Natural killer cell (primary cell): ENCODE data around the gene ZDHHC16. TPM values are rescaled to one million over a fixed set of nuclear protein-coding genes. Genes with fewer than 3 reads are reported as not detected.

Experiments
- ATAC-seq, 3 donors: fragments of 150-1000 bp in 2 of 3; fragments of 200-7000 bp in 1 of 3; cut with Tn5 transposase; 1 replicate in 1 of 3; 2 replicates in 2 of 3; pipeline ENCODE4 v1.10.0; 2021; ENCODE audit warnings: mild to moderate bottlenecking in 2 of 3, moderate library complexity in 2 of 3
- DNase-seq, 2 donors: peaks; one replicate each; pipeline versions ENCODE4 v3.0.0 to v3.0.0-alpha.2; 2013 to 2021; ENCODE audit warnings: mixed read lengths in 1 of 2
- H3K27ac ChIP-seq: one replicate; pipeline ENCODE4 v1.5.1; 2013; ENCODE audit warnings: mild to moderate bottlenecking, low read length
- H3K27me3 ChIP-seq: one replicate; pipeline ENCODE4 v1.6.1; 2013; ENCODE audit warnings: low read length; ENCODE audit not compliant: control insufficient read depth, insufficient read depth
- H3K36me3 ChIP-seq: one replicate; pipeline ENCODE4 v1.6.1; 2013; ENCODE audit warnings: low read length; ENCODE audit not compliant: control insufficient read depth, insufficient read depth
- H3K4me1 ChIP-seq: one replicate; pipeline ENCODE4 v1.6.1; 2013; ENCODE audit warnings: low read length; ENCODE audit not compliant: control insufficient read depth, insufficient read depth
- H3K4me3 ChIP-seq: one replicate; pipeline ENCODE4 v1.5.1; 2013; ENCODE audit warnings: low read length
- H3K9me3 ChIP-seq: one replicate; pipeline ENCODE4 v1.6.1; 2013; ENCODE audit warnings: low read length; ENCODE audit not compliant: control insufficient read depth, insufficient read depth
- H3K27ac Mint-ChIP-seq, 2 donors: one replicate each; pipeline ENCODE4 v1.8.0; 2022; ENCODE audit warnings: mild to moderate bottlenecking in 2 of 2, mixed read lengths in 2 of 2, moderate library complexity in 1 of 2
- H3K27me3 Mint-ChIP-seq, 2 donors: one replicate each; pipeline ENCODE4 v1.8.0; 2022; ENCODE audit warnings: low read depth in 2 of 2, mixed read lengths in 2 of 2
- H3K36me3 Mint-ChIP-seq: one replicate; pipeline ENCODE4 v1.8.0; 2022; ENCODE audit warnings: mixed read lengths
- H3K4me1 Mint-ChIP-seq, 2 donors: one replicate each; pipeline ENCODE4 v1.8.0; 2022; ENCODE audit warnings: mixed read lengths in 2 of 2
- H3K4me3 Mint-ChIP-seq: one replicate; pipeline ENCODE4 v1.8.0; 2022; ENCODE audit warnings: mild to moderate bottlenecking, moderate library complexity, mixed read lengths
- H3K9me3 Mint-ChIP-seq, 2 donors: one replicate each; pipeline ENCODE4 v1.8.0; 2022; ENCODE audit warnings: mixed read lengths in 2 of 2
- CTCF ChIP-seq: fragments of 200-600 bp; IDR thresholded peaks from one replicate; pipeline ENCODE4 v1.8.0; 2022; ENCODE audit warnings: antibody characterized with exemption
- WGBS: methylation state at CpG from one replicate; pipeline ENCODE4 v1.1.7; 2013; ENCODE audit warnings: missing lambda C conversion rate; ENCODE audit not compliant: insufficient coverage; 5-methylcytosine and 5-hydroxymethylcytosine counted together
- intact Hi-C: fragments of 100-400 bp; cut with micrococcal nuclease; formaldehyde crosslinking; loops from one replicate; pipeline ENCODE4 v1.14.2; 2022
- total RNA-seq, 4 donors: library from RNA; stranded (reverse); fragments of 120-200 nt in 1 of 4; gene quantifications; one replicate each; pipeline versions ENCODE4 v1.2.3 to v1.2.4, GENCODE V29; 2013 to 2022

The ZDHHC16 gene
- total RNA-seq, 3 donors from 2014 or later (not counting 1 experiment from before 2014, with no cell fraction given): 11.3 to 18.7 (median 12.7) TPM

GRCh38 chr10:97498841-97499560, 53.0 kb downstream of the ZDHHC16 start, which contains the start of gene UBTD1:
Gene UBTD1, plus strand, starts transcription at chr10:97498924. Its CDS starts 280 bp downstream, at chr10:97499204.
- no peaks in the 10 kb centered on the region for H3K9me3 Mint-ChIP-seq
- Histone ChIP-seq H3K4me3 (peak within 1 kb of the TSS; percentile 83), H3K9me3 (no peaks in the 10 kb centered on the region), H3K27me3 (peaks cover 12% of the 10 kb centered on the region), H3K36me3 (no peaks in the 10 kb centered on the region), H3K27ac (peak within 1 kb of the TSS; percentile 72), H3K4me1 (peaks cover 7% of the 10 kb centered on the region)
- ATAC-seq (no peak), DNase-seq (peak in 1 of 2 donors; percentile 55)
- 0% methylated on average over 66 of the region's 66 CpGs for WGBS
- H3K27me3 Mint-ChIP-seq: peaks cover 23 to 26% of the 10 kb centered on the region in 2 donors
- intact Hi-C loops: loop anchor here (1.0 to 5.0 kb wide), 4 partner anchors 72 to 207 kb away; partner anchors contain the start of genes ARHGAP19, PGAM1, PI4K2A and RRP12
- peaks cover 33 to 37% of the 10 kb centered on the region in 2 donors for H3K4me1 Mint-ChIP-seq
- no peaks in the 10 kb centered on the region for H3K36me3 Mint-ChIP-seq
- peak within 1 kb of the TSS; percentile 91 to 98 for H3K27ac Mint-ChIP-seq
- no peak for TF ChIP-seq CTCF
- H3K4me3 Mint-ChIP-seq: peak within 1 kb of the TSS; percentile 98

GRCh38 chr10:97499561-97500296, 53.8 kb downstream of the ZDHHC16 start:
- peak in 1 of 2 donors; percentile 18 for DNase-seq
- peaks cover 23 to 26% of the 10 kb centered on the region in 2 donors for H3K27me3 Mint-ChIP-seq
- Histone ChIP-seq H3K27me3 (peaks cover 12% of the 10 kb centered on the region), H3K9me3 (no peaks in the 10 kb centered on the region), H3K4me3 (peak overlapping the region; percentile 83), H3K27ac (no peak overlapping the region), H3K36me3 (no peaks in the 10 kb centered on the region), H3K4me1 (peaks cover 7% of the 10 kb centered on the region)
- H3K4me3 Mint-ChIP-seq: peak overlapping the region; percentile 65
- H3K36me3 Mint-ChIP-seq: no peaks in the 10 kb centered on the region
- H3K9me3 Mint-ChIP-seq: no peaks in the 10 kb centered on the region
- intact Hi-C loops: loop anchor here (2.0 to 5.0 kb wide), 3 partner anchors 72 to 143 kb away; partner anchors contain the start of genes PGAM1, PI4K2A and RRP12
- TF ChIP-seq CTCF: no peak
- 9% methylated on average over 41 of the region's 41 CpGs for WGBS
- no peak for ATAC-seq
- peaks cover 30% of the 10 kb centered on the region in 2 donors for H3K4me1 Mint-ChIP-seq
- H3K27ac Mint-ChIP-seq: no peak overlapping the region

- H3K27ac Mint-ChIP-seq: no peak overlapping the region
- Histone ChIP-seq H3K9me3 (no peaks in the 10 kb centered on the region), H3K36me3 (no peaks in the 10 kb centered on the region), H3K27ac (no peak overlapping the region), H3K4me1 (peaks cover 7% of the 10 kb centered on the region), H3K4me3 (no peak overlapping the region), H3K27me3 (peaks cover 12% of the 10 kb centered on the region)
- DNase-seq: peak in 1 of 2 donors; percentile 7
- H3K36me3 Mint-ChIP-seq: no peaks in the 10 kb centered on the region
- intact Hi-C loops: no loop called here
- peaks cover 23 to 26% of the 10 kb centered on the region in 2 donors for H3K27me3 Mint-ChIP-seq
- ATAC-seq: no peak
- TF ChIP-seq CTCF: no peak
- H3K4me1 Mint-ChIP-seq: peaks cover 24 to 27% of the 10 kb centered on the region in 2 donors
- no peaks in the 10 kb centered on the region for H3K9me3 Mint-ChIP-seq
- WGBS: 70% methylated on average over 2 of the region's 2 CpGs
- peak overlapping the region; percentile 66 for H3K4me3 Mint-ChIP-seq
Observed at GRCh38 chr10:97500297-97500575, 54.3 kb downstream of the ZDHHC16 start.
